SJSA1 (cell line): Measurements from ENCODE around the gene ROR1. TPM values are rescaled to one million over a fixed set of nuclear protein-coding genes. Genes with fewer than 3 reads are reported as not detected.

Experiments used
- DNase-seq, 2 experiments: peaks; one replicate each; pipeline ENCODE4 v3.0.0-alpha.2; 2015 to 2020; ENCODE audit warnings: low spot score in 2 of 2, low read depth in 1 of 2
- H3K27ac ChIP-seq: fragments of 250-450 bp; sonication (Bioruptor Pico); 2 replicates; pipeline ENCODE4 v1.5.1; 2020; ENCODE audit warnings: mild to moderate bottlenecking, moderate library complexity
- H3K27me3 ChIP-seq: fragments of 250-450 bp; sonication (Bioruptor Pico); replicated peaks from 2 replicates; pipeline ENCODE4 v1.5.1; 2020; ENCODE audit warnings: mild to moderate bottlenecking, moderate library complexity
- H3K36me3 ChIP-seq: fragments of 250-450 bp; sonication (Bioruptor Pico); 2 replicates; pipeline ENCODE4 v1.5.1; 2020; ENCODE audit warnings: mild to moderate bottlenecking
- H3K4me1 ChIP-seq: fragments of 250-450 bp; sonication (Bioruptor Pico); replicated peaks from 2 replicates; pipeline ENCODE4 v1.6.1; 2021; ENCODE audit warnings: mild to moderate bottlenecking
- H3K4me3 ChIP-seq: fragments of 250-450 bp; sonication (Bioruptor Pico); 2 replicates; pipeline ENCODE4 v1.5.1; 2020; ENCODE audit warnings: mild to moderate bottlenecking
- H3K9me3 ChIP-seq: fragments of 250-450 bp; sonication (Bioruptor Pico); replicated peaks from 2 replicates; pipeline ENCODE4 v1.5.1; 2020; ENCODE audit warnings: mild to moderate bottlenecking
- total RNA-seq: library from RNA; depleted of rRNA; stranded (reverse); fragments of >200 nt; shearing (Covaris generic); gene quantifications from 2 replicates; pipeline ENCODE4 v1.2.3, GENCODE V29; 2014

ROR1 gene
- total RNA-seq, 1 experiment from 2014 or later: 19.7 TPM

- peak; percentile 84 to 87 for DNase-seq
- Histone ChIP-seq H3K4me1 (peaks cover 57% of the 10 kb centered on the region), H3K36me3 (no peaks in the 10 kb centered on the region), H3K9me3 (no peaks in the 10 kb centered on the region), H3K27ac (peak overlapping the region; percentile 67), H3K27me3 (no peaks in the 10 kb centered on the region), H3K4me3 (no peak overlapping the region)
Observed at GRCh38 chr1:64039390-64039926, 265.6 kb downstream of the ROR1 start.

- Histone ChIP-seq H3K27me3 (no peaks in the 10 kb centered on the region), H3K36me3 (no peaks in the 10 kb centered on the region), H3K9me3 (no peaks in the 10 kb centered on the region), H3K4me3 (no peak overlapping the region), H3K27ac (no peak overlapping the region), H3K4me1 (peaks cover 63% of the 10 kb centered on the region)
- DNase-seq: no peak
Observed at GRCh38 chr1:64041371-64042131, 267.7 kb downstream of the ROR1 start.

- H3K4me1 ChIP-seq: peaks cover 68% of the 10 kb centered on the region
- H3K36me3 ChIP-seq: no peaks in the 10 kb centered on the region
- H3K27ac ChIP-seq: no peak overlapping the region
- H3K4me3 ChIP-seq: no peak overlapping the region
- H3K27me3 ChIP-seq: no peaks in the 10 kb centered on the region
- H3K9me3 ChIP-seq: no peaks in the 10 kb centered on the region
- peak in 1 of 2 experiments; percentile 58 for DNase-seq
Observed at GRCh38 chr1:64042331-64043100, 268.7 kb downstream of the ROR1 start.

GRCh38 chr1:64043288-64043687, 269.5 kb downstream of the ROR1 start:
- no peak for DNase-seq
- Histone ChIP-seq H3K4me3 (no peak overlapping the region), H3K36me3 (no peaks in the 10 kb centered on the region), H3K9me3 (no peaks in the 10 kb centered on the region), H3K27me3 (no peaks in the 10 kb centered on the region), H3K27ac (no peak overlapping the region), H3K4me1 (peaks cover 60% of the 10 kb centered on the region)

GRCh38 chr1:64043976-64044375, 270.2 kb downstream of the ROR1 start:
- H3K27ac ChIP-seq: no peak overlapping the region
- H3K4me1 ChIP-seq: peaks cover 53% of the 10 kb centered on the region
- H3K4me3 ChIP-seq: no peak overlapping the region
- H3K9me3 ChIP-seq: no peaks in the 10 kb centered on the region
- H3K36me3 ChIP-seq: no peaks in the 10 kb centered on the region
- no peak for DNase-seq
- H3K27me3 ChIP-seq: no peaks in the 10 kb centered on the region

- no peaks in the 10 kb centered on the region for H3K27me3 ChIP-seq
- H3K4me3 ChIP-seq: no peak overlapping the region
- H3K27ac ChIP-seq: no peak overlapping the region
- peaks cover 37% of the 10 kb centered on the region for H3K4me1 ChIP-seq
- no peak for DNase-seq
- H3K9me3 ChIP-seq: no peaks in the 10 kb centered on the region
- H3K36me3 ChIP-seq: no peaks in the 10 kb centered on the region
Observed at GRCh38 chr1:64046243-64046642, 272.4 kb downstream of the ROR1 start.

- DNase-seq: no peak
- no peaks in the 10 kb centered on the region for H3K27me3 ChIP-seq
- H3K27ac ChIP-seq: no peak overlapping the region
- H3K4me1 ChIP-seq: peaks cover 37% of the 10 kb centered on the region
- H3K9me3 ChIP-seq: no peaks in the 10 kb centered on the region
- H3K4me3 ChIP-seq: no peak overlapping the region
- no peaks in the 10 kb centered on the region for H3K36me3 ChIP-seq
Observed at GRCh38 chr1:64046891-64047290, 273.1 kb downstream of the ROR1 start.

- Histone ChIP-seq H3K36me3 (no peaks in the 10 kb centered on the region), H3K27ac (no peak overlapping the region), H3K27me3 (no peaks in the 10 kb centered on the region), H3K9me3 (no peaks in the 10 kb centered on the region), H3K4me3 (no peak overlapping the region), H3K4me1 (peaks cover 31% of the 10 kb centered on the region)
- DNase-seq: no peak
Observed at GRCh38 chr1:64047549-64047996, 273.8 kb downstream of the ROR1 start.

GRCh38 chr1:64049900-64050540, 276.2 kb downstream of the ROR1 start:
- no peak for DNase-seq
- Histone ChIP-seq H3K36me3 (no peaks in the 10 kb centered on the region), H3K27ac (no peak overlapping the region), H3K27me3 (no peaks in the 10 kb centered on the region), H3K9me3 (no peaks in the 10 kb centered on the region), H3K4me3 (no peak overlapping the region), H3K4me1 (peaks cover 13% of the 10 kb centered on the region; the same call in 1 of the 2 replicates)

- DNase-seq: no peak
- Histone ChIP-seq H3K4me1 (peaks cover 13% of the 10 kb centered on the region; the same call in 1 of the 2 replicates), H3K27ac (no peak overlapping the region), H3K36me3 (no peaks in the 10 kb centered on the region), H3K9me3 (no peaks in the 10 kb centered on the region), H3K27me3 (no peaks in the 10 kb centered on the region), H3K4me3 (no peak overlapping the region)
Observed at GRCh38 chr1:64050601-64051000, 276.8 kb downstream of the ROR1 start.

- peaks cover 7% of the 10 kb centered on the region; the same call in 1 of the 2 replicates for H3K4me1 ChIP-seq
- no peaks in the 10 kb centered on the region for H3K36me3 ChIP-seq
- H3K27ac ChIP-seq: no peak overlapping the region
- H3K9me3 ChIP-seq: no peaks in the 10 kb centered on the region
- H3K27me3 ChIP-seq: no peaks in the 10 kb centered on the region
- H3K4me3 ChIP-seq: no peak overlapping the region
- DNase-seq: no peak
Observed at GRCh38 chr1:64051796-64052195, 278.0 kb downstream of the ROR1 start.

GRCh38 chr1:64052777-64053176, 279.0 kb downstream of the ROR1 start:
- no peaks in the 10 kb centered on the region for H3K36me3 ChIP-seq
- no peaks in the 10 kb centered on the region for H3K9me3 ChIP-seq
- no peaks in the 10 kb centered on the region for H3K27me3 ChIP-seq
- no peaks in the 10 kb centered on the region; the same call in 1 of the 2 replicates for H3K4me1 ChIP-seq
- no peak overlapping the region for H3K4me3 ChIP-seq
- DNase-seq: no peak
- H3K27ac ChIP-seq: no peak overlapping the region

GRCh38 chr1:64055310-64055709, 281.5 kb downstream of the ROR1 start:
- no peaks in the 10 kb centered on the region; the same call in 1 of the 2 replicates for H3K4me1 ChIP-seq
- H3K27ac ChIP-seq: no peak overlapping the region
- H3K4me3 ChIP-seq: no peak overlapping the region
- no peaks in the 10 kb centered on the region for H3K9me3 ChIP-seq
- no peaks in the 10 kb centered on the region for H3K36me3 ChIP-seq
- no peaks in the 10 kb centered on the region for H3K27me3 ChIP-seq
- DNase-seq: no peak
